A549 treated with CpdA at 1 μM for 4 hours (cell line): ENCODE results near the gene TEX261. TPM values are rescaled to one million over a fixed set of nuclear protein-coding genes. Genes with fewer than 3 reads are reported as not detected.

ENCODE experiments used
- total RNA-seq: library from RNA; stranded (reverse); fragments of 200-300 nt; extraction: Qiagen RNA extraction; gene quantifications from 5 replicates; pipeline ENCODE4 v1.2.3, GENCODE V29; 2022; ENCODE audit warnings: low read depth

Gene TEX261
- total RNA-seq = 73.8 to 86.9 TPM (median 84.3 TPM) in 5 replicates

DNA sequence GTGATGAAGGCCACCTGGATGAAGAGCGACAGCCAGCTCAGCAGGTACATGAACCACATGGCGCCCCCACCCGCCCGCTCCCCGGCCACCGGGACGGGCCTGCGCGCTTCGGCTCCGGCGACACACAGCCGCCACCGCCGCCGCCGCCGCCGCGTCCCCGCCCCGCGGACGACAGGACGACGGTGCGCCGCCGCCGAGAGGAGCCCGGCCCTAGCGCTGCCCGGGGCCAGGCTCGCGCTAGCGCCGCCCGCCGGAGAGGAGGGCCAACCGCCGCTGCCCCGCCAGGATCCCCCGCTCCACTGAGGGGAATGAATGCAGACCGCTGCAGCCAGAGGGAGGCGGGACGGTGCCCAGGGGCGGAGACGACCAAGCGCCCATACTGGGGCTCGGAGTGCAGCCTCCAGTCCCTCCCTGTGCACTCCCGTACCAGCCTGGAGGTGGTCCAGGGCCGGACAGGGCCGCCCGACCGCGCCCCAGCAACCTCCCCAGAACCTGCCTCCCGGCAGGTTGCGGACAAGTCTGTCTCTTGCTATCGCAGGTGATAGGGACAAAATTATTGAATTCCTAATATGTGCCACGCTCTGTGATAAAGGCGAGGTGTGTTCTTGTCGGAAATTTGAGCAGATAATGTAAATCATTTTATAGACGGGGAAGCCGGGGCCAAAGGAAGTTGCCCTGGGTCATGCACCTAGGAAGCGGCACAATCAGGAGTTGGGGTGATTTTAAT is at the start of gene TEX261:
Gene TEX261, minus strand, starts transcription at position 175 of the 727 bp plus-strand sequence. Its CDS starts 116 bp downstream, at position 59.

DNA sequence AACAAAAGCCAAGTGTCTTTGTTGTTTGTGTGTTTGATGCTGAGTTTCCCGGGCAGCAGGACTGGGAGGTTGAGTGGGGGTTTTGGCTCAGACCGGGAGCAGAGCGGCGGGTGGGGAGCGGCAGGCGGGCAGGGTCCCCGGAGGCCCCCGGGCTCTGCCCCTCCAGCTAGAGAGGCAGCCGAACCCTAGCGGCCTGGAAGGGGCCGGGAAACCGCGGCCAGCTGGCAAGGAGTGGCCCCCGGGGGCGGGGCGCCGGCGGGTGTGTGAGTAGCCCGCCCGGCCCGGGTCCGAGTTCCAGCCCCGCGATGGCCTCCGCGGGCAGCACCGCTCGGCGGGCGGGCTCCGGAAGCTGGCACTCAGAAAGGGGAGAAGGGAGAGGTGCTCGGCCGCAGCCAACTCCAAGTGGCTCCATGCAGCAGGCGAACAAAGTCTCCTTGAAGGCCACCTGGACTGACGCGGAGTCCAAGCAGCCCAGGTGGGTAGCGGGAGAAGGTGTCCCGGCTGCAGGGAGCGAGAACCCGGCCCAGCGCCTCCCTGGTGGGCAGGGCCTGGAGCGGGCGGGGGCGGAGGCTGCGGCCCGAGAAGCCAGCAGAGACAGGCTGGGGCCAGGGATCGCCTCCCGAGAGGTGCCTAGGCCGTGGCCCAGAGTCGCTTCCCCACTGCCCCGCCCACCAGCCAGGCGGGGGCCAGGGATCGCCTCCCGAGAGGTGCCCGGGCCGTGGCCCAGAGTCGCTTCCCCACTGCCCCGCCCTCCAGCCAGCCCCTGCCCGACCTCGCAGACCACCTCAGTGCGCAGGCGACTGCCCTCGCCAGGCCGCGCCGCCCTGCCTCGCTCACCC is 16.1 kb downstream of the TEX261 start, which contains the start of gene ANKRD53:
Gene ANKRD53, plus strand, starts transcription at position 290 of the 839 bp plus-strand sequence. Its CDS starts 16 bp downstream, at position 306.

Other genes with a start within 250 kb of the TEX261 start
- gene ADD2, start 226.7 kb downstream of the TEX261 start, total RNA-seq = 17.7 to 27.3 TPM (median 22.9 TPM) in 5 replicates
- gene FIGLA, start 204.2 kb downstream of the TEX261 start, total RNA-seq = not detected in 5 replicates
- not detected in 5 replicates for gene CLEC4F, start 174.3 kb downstream of the TEX261 start, total RNA-seq
- not detected in 5 replicates for gene CD207, start 159.1 kb downstream of the TEX261 start, total RNA-seq
- 3.8 to 5.6 TPM (median 4.9 TPM) in 5 replicates for gene VAX2, start 94.3 kb downstream of the TEX261 start, total RNA-seq
- 1.5 to 2.5 TPM (median 2.4 TPM) in 4 of 5 replicates, not detected in the other for gene ATP6V1B1, start 59.0 kb downstream of the TEX261 start, total RNA-seq
- gene ANKRD53, start 16.2 kb downstream of the TEX261 start, total RNA-seq = 0.10 to 0.11 TPM in 2 of 5 replicates, not detected in the others
- 57.4 to 85.0 TPM (median 78.0 TPM) in 5 replicates for gene NAGK, start 73.8 kb upstream of the TEX261 start, total RNA-seq
- 11.1 to 14.2 TPM (median 12.5 TPM) in 5 replicates for gene MCEE, start 135.4 kb upstream of the TEX261 start, total RNA-seq
- gene MPHOSPH10, start 135.8 kb upstream of the TEX261 start, total RNA-seq = 37.8 to 54.2 TPM (median 39.4 TPM) in 5 replicates
- gene PAIP2B, start 232.2 kb upstream of the TEX261 start, total RNA-seq = 0.26 to 0.37 TPM (median 0.34 TPM) in 5 replicates